Liver (tissue), 9 donors: ENCODE measurements around the gene PLPP6. TPM values are rescaled to one million over a fixed set of nuclear protein-coding genes. Genes with fewer than 3 reads are reported as not detected.

Experiments
- DNase-seq: peaks from one replicate; pipeline ENCODE4 v3.0.0-alpha.2; 2017; ENCODE audit warnings: low spot score
- H3K27ac ChIP-seq, 2 donors: one replicate each; pipeline ENCODE4 v1.7.0; 2013; ENCODE audit warnings: inconsistent platforms in 2 of 2, low read length in 2 of 2, control low read depth in 1 of 2, low read depth in 1 of 2, mild to moderate bottlenecking in 1 of 2
- H3K27me3 ChIP-seq, 4 donors: one replicate each; pipeline versions ENCODE4 v1.6.1 to v1.7.0; 2013; ENCODE audit warnings: low read length in 3 of 4, inconsistent platforms in 1 of 4, mild to moderate bottlenecking in 1 of 4, moderate library complexity in 1 of 4; ENCODE audit not compliant: control insufficient read depth in 4 of 4, insufficient read depth in 4 of 4
- H3K36me3 ChIP-seq, 4 donors: one replicate each; pipeline versions ENCODE4 v1.6.1 to v1.7.0; 2013; ENCODE audit warnings: low read length in 3 of 4, mild to moderate bottlenecking in 3 of 4, low read depth in 1 of 4, moderate library complexity in 1 of 4; ENCODE audit not compliant: control insufficient read depth in 4 of 4, insufficient read depth in 3 of 4
- H3K4me1 ChIP-seq, 4 donors: one replicate each; pipeline versions ENCODE4 v1.6.1 to v1.7.0; 2013; ENCODE audit warnings: low read length in 3 of 4, mild to moderate bottlenecking in 3 of 4, moderate library complexity in 1 of 4; ENCODE audit not compliant: control insufficient read depth in 4 of 4, insufficient read depth in 4 of 4
- H3K4me3 ChIP-seq, 3 donors: one replicate each; pipeline versions ENCODE4 v1.6.1 to v1.7.0; 2013; ENCODE audit warnings: low read length in 3 of 3, control low read depth in 1 of 3, low read depth in 1 of 3, mild to moderate bottlenecking in 1 of 3
- H3K9ac ChIP-seq, 2 donors: one replicate each; pipeline ENCODE4 v1.7.0; 2013; ENCODE audit warnings: low read length in 2 of 2, mild to moderate bottlenecking in 2 of 2, moderate library complexity in 2 of 2, control low read depth in 1 of 2, low read depth in 1 of 2
- H3K9me3 ChIP-seq, 4 donors: one replicate each; pipeline versions ENCODE4 v1.6.1 to v1.7.0; 2013; ENCODE audit warnings: low read length in 3 of 4; ENCODE audit not compliant: control insufficient read depth in 4 of 4
- EGR1 ChIP-seq, 2 donors: IDR thresholded peaks; 2 replicates each; pipeline ENCODE4 v1.6.1; 2016 to 2018; ENCODE audit warnings: antibody characterized with exemption in 2 of 2, low read depth in 2 of 2
- FOXA1 ChIP-seq: IDR thresholded peaks from 2 replicates; pipeline ENCODE4 v1.6.1; 2016; ENCODE audit warnings: antibody characterized with exemption
- FOXA2 ChIP-seq: IDR thresholded peaks from 2 replicates; pipeline ENCODE4 v1.6.1; 2016; ENCODE audit warnings: antibody characterized with exemption
- GABPA ChIP-seq, 2 donors: IDR thresholded peaks in 1 of 2; conservative IDR thresholded peaks in 1 of 2; 2 replicates each; pipeline ENCODE4 v1.6.1; 2016; ENCODE audit warnings: antibody characterized with exemption in 2 of 2, mild to moderate bottlenecking in 1 of 2, moderate library complexity in 1 of 2
- HNF4A ChIP-seq, 2 donors: conservative IDR thresholded peaks; 2 replicates each; pipeline ENCODE4 v1.6.1; 2016; ENCODE audit warnings: antibody characterized with exemption in 2 of 2, mild to moderate bottlenecking in 2 of 2
- HNF4G ChIP-seq: IDR thresholded peaks from 2 replicates; pipeline ENCODE4 v1.6.1; 2016; ENCODE audit warnings: antibody characterized with exemption
- JUND ChIP-seq, 2 donors: IDR thresholded peaks; 2 replicates each; pipeline ENCODE4 v1.6.1; 2016; ENCODE audit warnings: antibody characterized with exemption in 2 of 2
- NR2F2 ChIP-seq: IDR thresholded peaks from 2 replicates; pipeline ENCODE4 v1.6.1; 2016; ENCODE audit warnings: antibody characterized with exemption
- RAD21 ChIP-seq, 2 donors: IDR thresholded peaks; 2 replicates each; pipeline ENCODE4 v1.6.1; 2016; ENCODE audit warnings: antibody characterized with exemption in 2 of 2, mild to moderate bottlenecking in 2 of 2
- RXRA ChIP-seq, 2 donors: IDR thresholded peaks; 2 replicates each; pipeline ENCODE4 v1.6.1; 2017 to 2018; ENCODE audit warnings: antibody characterized with exemption in 2 of 2, mild to moderate bottlenecking in 1 of 2
- SP1 ChIP-seq: IDR thresholded peaks from 2 replicates; pipeline ENCODE4 v1.6.1; 2018; ENCODE audit warnings: antibody characterized with exemption, mild to moderate bottlenecking
- TAF1 ChIP-seq: conservative IDR thresholded peaks from 2 replicates; pipeline ENCODE4 v1.6.1; 2016; ENCODE audit warnings: antibody characterized with exemption, mild to moderate bottlenecking
- YY1 ChIP-seq: IDR thresholded peaks from 2 replicates; pipeline ENCODE4 v1.6.1; 2016; ENCODE audit warnings: antibody characterized with exemption, mild to moderate bottlenecking
- WGBS: extraction: QIAGEN DNeasy Blood & Tissue Kit; methylation state at CpG from one replicate; pipeline ENCODE4 v1.1.7; 2013; 5-methylcytosine and 5-hydroxymethylcytosine counted together
- polyA plus RNA-seq, 2 donors: library from polyadenylated mRNA; stranded (reverse) in 1 of 2; unstranded in 1 of 2; fragments of 200-250 nt in 1 of 2; fragments of >200 nt in 1 of 2; fragmentation: Nextera tagmentation in 1 of 2; extraction: Ambion mirVana in 1 of 2; gene quantifications; one replicate each; pipeline versions ENCODE4 v1.2.1 to v1.2.3, GENCODE V29; 2013 to 2015
- total RNA-seq, 2 donors: library from RNA; depleted of rRNA; stranded (reverse); fragments of >200 nt; gene quantifications; one replicate each; pipeline ENCODE4 v1.2.3, GENCODE V29; 2014
- TF ChIP-seq, protein P1 (sequence below): IDR thresholded peaks from 2 replicates; pipeline ENCODE4 v1.6.1; 2016; ENCODE audit warnings: antibody characterized with exemption
- TF ChIP-seq, protein P2 (sequence below): IDR thresholded peaks from 2 replicates; pipeline ENCODE4 v1.6.1; 2016; ENCODE audit warnings: antibody characterized with exemption, mild to moderate bottlenecking
- TF ChIP-seq, protein P3 (sequence below): fragments of 150-350 bp; IDR thresholded peaks from 2 replicates; pipeline ENCODE4 v1.5.1; 2017; ENCODE audit warnings: improper control_type of control experiment, low read depth, low read length; ENCODE audit not compliant: missing input control
- TF ChIP-seq, protein P4 (sequence below): IDR thresholded peaks from 2 replicates; pipeline ENCODE4 v1.6.1; 2016; ENCODE audit warnings: antibody characterized with exemption
- TF ChIP-seq, protein P5 (sequence below): IDR thresholded peaks from 2 replicates; pipeline ENCODE4 v1.6.1; 2016; ENCODE audit warnings: antibody characterized with exemption
- donor health status: healthy.
- donor health status: healthy.
- donor health status: healthy.
- donor health status: healthy.
- donor health status: healthy.

Gene PLPP6
- total and polyA plus RNA-seq, 4 donors = 9.5 to 11.8 (median 11.1) TPM

DNA sequence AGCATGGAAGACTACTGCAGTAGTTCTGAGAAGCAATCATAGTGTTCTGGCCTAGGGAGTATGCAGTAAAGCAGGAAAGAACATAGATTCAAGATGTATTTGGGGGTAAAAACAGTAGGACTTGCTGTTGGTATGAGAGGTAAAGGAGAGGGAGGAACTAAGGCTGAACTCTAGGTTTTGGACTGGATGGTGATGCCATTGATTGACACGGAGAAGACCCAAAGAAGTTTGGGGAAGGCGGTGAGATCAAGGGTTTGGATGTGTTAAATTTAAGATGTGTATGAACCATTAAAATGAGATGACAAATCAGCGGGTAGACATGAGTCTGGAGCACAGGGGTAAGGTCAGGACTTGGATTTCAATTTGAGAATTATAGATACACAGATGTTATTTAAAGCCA is 15.3 kb downstream of the PLPP6 start:
- Histone ChIP-seq H3K27me3 (no peaks in the 10 kb centered on the region), H3K27ac (peak overlapping the region; percentile 55 to 69), H3K4me3 (no peak overlapping the region), H3K4me1 (peaks cover under 1 to 17% (median 6%) of the 10 kb centered on the region in 4 donors), H3K36me3 (no peaks in the 10 kb centered on the region), H3K9me3 (no peaks in the 10 kb centered on the region), H3K9ac (peak overlapping the region in 1 of 2 donors; percentile 48)
- TF ChIP-seq JUND (IDR thresholded peaks at IDR 0.05) (no peak), RAD21 (IDR thresholded peaks at IDR 0.05) (no peak), GABPA (IDR thresholded peaks at IDR 0.05 in 1 of 2, conservative IDR thresholded peaks at IDR 0.05 in 1 of 2) (no peak), SP1 (no peak), NR2F2 (no peak), RXRA (IDR thresholded peaks at IDR 0.05) (no peak), FOXA2 (no peak), TAF1 (no peak), FOXA1 (no peak), HNF4A (conservative IDR thresholded peaks at IDR 0.05) (no peak), YY1 (no peak), HNF4G (no peak), EGR1 (IDR thresholded peaks at IDR 0.05; ENCODE audit: low read depth in 2 of 2) (no peak)
- TF ChIP-seq, protein P1, sequence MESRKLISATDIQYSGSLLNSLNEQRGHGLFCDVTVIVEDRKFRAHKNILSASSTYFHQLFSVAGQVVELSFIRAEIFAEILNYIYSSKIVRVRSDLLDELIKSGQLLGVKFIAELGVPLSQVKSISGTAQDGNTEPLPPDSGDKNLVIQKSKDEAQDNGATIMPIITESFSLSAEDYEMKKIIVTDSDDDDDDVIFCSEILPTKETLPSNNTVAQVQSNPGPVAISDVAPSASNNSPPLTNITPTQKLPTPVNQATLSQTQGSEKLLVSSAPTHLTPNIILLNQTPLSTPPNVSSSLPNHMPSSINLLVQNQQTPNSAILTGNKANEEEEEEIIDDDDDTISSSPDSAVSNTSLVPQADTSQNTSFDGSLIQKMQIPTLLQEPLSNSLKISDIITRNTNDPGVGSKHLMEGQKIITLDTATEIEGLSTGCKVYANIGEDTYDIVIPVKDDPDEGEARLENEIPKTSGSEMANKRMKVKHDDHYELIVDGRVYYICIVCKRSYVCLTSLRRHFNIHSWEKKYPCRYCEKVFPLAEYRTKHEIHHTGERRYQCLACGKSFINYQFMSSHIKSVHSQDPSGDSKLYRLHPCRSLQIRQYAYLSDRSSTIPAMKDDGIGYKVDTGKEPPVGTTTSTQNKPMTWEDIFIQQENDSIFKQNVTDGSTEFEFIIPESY = no peak
- TF ChIP-seq, protein P2, sequence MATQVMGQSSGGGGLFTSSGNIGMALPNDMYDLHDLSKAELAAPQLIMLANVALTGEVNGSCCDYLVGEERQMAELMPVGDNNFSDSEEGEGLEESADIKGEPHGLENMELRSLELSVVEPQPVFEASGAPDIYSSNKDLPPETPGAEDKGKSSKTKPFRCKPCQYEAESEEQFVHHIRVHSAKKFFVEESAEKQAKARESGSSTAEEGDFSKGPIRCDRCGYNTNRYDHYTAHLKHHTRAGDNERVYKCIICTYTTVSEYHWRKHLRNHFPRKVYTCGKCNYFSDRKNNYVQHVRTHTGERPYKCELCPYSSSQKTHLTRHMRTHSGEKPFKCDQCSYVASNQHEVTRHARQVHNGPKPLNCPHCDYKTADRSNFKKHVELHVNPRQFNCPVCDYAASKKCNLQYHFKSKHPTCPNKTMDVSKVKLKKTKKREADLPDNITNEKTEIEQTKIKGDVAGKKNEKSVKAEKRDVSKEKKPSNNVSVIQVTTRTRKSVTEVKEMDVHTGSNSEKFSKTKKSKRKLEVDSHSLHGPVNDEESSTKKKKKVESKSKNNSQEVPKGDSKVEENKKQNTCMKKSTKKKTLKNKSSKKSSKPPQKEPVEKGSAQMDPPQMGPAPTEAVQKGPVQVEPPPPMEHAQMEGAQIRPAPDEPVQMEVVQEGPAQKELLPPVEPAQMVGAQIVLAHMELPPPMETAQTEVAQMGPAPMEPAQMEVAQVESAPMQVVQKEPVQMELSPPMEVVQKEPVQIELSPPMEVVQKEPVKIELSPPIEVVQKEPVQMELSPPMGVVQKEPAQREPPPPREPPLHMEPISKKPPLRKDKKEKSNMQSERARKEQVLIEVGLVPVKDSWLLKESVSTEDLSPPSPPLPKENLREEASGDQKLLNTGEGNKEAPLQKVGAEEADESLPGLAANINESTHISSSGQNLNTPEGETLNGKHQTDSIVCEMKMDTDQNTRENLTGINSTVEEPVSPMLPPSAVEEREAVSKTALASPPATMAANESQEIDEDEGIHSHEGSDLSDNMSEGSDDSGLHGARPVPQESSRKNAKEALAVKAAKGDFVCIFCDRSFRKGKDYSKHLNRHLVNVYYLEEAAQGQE = no peak
- TF ChIP-seq, protein P3, sequence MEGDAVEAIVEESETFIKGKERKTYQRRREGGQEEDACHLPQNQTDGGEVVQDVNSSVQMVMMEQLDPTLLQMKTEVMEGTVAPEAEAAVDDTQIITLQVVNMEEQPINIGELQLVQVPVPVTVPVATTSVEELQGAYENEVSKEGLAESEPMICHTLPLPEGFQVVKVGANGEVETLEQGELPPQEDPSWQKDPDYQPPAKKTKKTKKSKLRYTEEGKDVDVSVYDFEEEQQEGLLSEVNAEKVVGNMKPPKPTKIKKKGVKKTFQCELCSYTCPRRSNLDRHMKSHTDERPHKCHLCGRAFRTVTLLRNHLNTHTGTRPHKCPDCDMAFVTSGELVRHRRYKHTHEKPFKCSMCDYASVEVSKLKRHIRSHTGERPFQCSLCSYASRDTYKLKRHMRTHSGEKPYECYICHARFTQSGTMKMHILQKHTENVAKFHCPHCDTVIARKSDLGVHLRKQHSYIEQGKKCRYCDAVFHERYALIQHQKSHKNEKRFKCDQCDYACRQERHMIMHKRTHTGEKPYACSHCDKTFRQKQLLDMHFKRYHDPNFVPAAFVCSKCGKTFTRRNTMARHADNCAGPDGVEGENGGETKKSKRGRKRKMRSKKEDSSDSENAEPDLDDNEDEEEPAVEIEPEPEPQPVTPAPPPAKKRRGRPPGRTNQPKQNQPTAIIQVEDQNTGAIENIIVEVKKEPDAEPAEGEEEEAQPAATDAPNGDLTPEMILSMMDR = no peak
- TF ChIP-seq, protein P4, sequence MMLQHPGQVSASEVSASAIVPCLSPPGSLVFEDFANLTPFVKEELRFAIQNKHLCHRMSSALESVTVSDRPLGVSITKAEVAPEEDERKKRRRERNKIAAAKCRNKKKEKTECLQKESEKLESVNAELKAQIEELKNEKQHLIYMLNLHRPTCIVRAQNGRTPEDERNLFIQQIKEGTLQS = no peak
- TF ChIP-seq, protein P5, sequence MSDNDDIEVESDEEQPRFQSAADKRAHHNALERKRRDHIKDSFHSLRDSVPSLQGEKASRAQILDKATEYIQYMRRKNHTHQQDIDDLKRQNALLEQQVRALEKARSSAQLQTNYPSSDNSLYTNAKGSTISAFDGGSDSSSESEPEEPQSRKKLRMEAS = no peak
- 82% methylated on average over 3 of the region's 3 CpGs for WGBS
- no peak for DNase-seq
